ENCODE results near the gene UBXN6. TPM values are rescaled to one million over a fixed set of nuclear protein-coding genes. Genes with fewer than 3 reads are reported as not detected.

Gene UBXN6
- total RNA-seq, 1 experiment from 2014 or later = 34.1 TPM

- Histone ChIP-seq H2BK5ac (ENCODE audit: insufficient read length, low read length) (no peak overlapping the region), H2BK15ac (ENCODE audit: low read depth, low read length) (no peak overlapping the region), H3K4me2 (ENCODE audit: insufficient read depth, insufficient read length, low read length) (no peak overlapping the region), H3K56ac (ENCODE audit: insufficient read length, low read depth, low read length) (no peak overlapping the region), H2BK12ac (ENCODE audit: insufficient read length, low read depth, low read length) (no peak overlapping the region), H4K91ac (ENCODE audit: insufficient read length, low read depth, low read length) (no peak overlapping the region), H3K9me3 (ENCODE audit: control insufficient read depth, low read depth, low read length) (no peaks in the 10 kb centered on the region), H3K18ac (ENCODE audit: insufficient read length, low read depth, low read length) (no peak overlapping the region), H3K23ac (ENCODE audit: insufficient read length, low read depth, low read length) (no peak overlapping the region), H2AK5ac (ENCODE audit: insufficient read length, low read length) (no peak overlapping the region), H2BK20ac (ENCODE audit: low read depth, low read length, poor library complexity, severe bottlenecking) (no peak overlapping the region), H4K20me1 (ENCODE audit: control insufficient read depth, insufficient read depth, insufficient read length) (no peaks in the 10 kb centered on the region), H3K23me2 (ENCODE audit: insufficient read length, low read depth, low read length, poor library complexity, severe bottlenecking) (no peaks in the 10 kb centered on the region), H3K4me1 (ENCODE audit: insufficient read depth, low read length) (no peaks in the 10 kb centered on the region), H3K27ac (ENCODE audit: insufficient read length, low read depth, low read length) (no peak overlapping the region), H2AFZ (ENCODE audit: low read length) (no peak overlapping the region), H3T11ph (ENCODE audit: low read length) (no peak overlapping the region), H3K79me2 (ENCODE audit: insufficient read depth, low read length) (no peaks in the 10 kb centered on the region), H3K4ac (ENCODE audit: low read depth, low read length) (no peak overlapping the region), H3K9ac (ENCODE audit: extremely low read depth, insufficient read length, low read length) (no peak overlapping the region), H2BK120ac (ENCODE audit: low read depth, low read length, poor library complexity, severe bottlenecking) (no peak overlapping the region), H4K5ac (ENCODE audit: insufficient read length, low read depth, low read length) (no peak overlapping the region), H3K79me1 (ENCODE audit: insufficient read depth, low read depth, low read length, poor library complexity, severe bottlenecking) (no peaks in the 10 kb centered on the region), H4K8ac (replicated peaks; ENCODE audit: insufficient read length, low read depth, low read length) (no peak overlapping the region), H3K27me3 (ENCODE audit: insufficient read depth, low read length) (no peaks in the 10 kb centered on the region), H3K14ac (ENCODE audit: insufficient read depth, low read length) (no peak overlapping the region)
- no CpG with 5 or more reads among the region's 8 CpGs for WGBS (ENCODE audit: extremely low coverage, insufficient read length, low lambda C conversion rate)
- H3K27ac Mint-ChIP-seq = no peak overlapping the region
- H3K9me3 Mint-ChIP-seq = no peaks in the 10 kb centered on the region; a peak in 1 of 5 replicates
- H3K36me3 Mint-ChIP-seq (ENCODE audit: insufficient read depth in 1 of 3, low read depth in 3 of 3) = no peaks in the 10 kb centered on the region
- H3K4me1 Mint-ChIP-seq = no peaks in the 10 kb centered on the region
- H3K4me3 Mint-ChIP-seq = no peak overlapping the region
- H3K27me3 Mint-ChIP-seq (ENCODE audit: low read depth) = peaks cover 6% of the 10 kb centered on the region
- DNase-seq = no peak
- TF ChIP-seq, protein P1, sequence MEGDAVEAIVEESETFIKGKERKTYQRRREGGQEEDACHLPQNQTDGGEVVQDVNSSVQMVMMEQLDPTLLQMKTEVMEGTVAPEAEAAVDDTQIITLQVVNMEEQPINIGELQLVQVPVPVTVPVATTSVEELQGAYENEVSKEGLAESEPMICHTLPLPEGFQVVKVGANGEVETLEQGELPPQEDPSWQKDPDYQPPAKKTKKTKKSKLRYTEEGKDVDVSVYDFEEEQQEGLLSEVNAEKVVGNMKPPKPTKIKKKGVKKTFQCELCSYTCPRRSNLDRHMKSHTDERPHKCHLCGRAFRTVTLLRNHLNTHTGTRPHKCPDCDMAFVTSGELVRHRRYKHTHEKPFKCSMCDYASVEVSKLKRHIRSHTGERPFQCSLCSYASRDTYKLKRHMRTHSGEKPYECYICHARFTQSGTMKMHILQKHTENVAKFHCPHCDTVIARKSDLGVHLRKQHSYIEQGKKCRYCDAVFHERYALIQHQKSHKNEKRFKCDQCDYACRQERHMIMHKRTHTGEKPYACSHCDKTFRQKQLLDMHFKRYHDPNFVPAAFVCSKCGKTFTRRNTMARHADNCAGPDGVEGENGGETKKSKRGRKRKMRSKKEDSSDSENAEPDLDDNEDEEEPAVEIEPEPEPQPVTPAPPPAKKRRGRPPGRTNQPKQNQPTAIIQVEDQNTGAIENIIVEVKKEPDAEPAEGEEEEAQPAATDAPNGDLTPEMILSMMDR (conservative IDR thresholded peaks at IDR 0.05) = no peak
Observed at GRCh38 chr19:4464815-4465581, 7.4 kb upstream of the UBXN6 start.

Data from H9 (cell line).